Cardiac septum (tissue), 1 donor: ENCODE results near the gene ESPNL. TPM values are rescaled to one million over a fixed set of nuclear protein-coding genes. Genes with fewer than 3 reads are reported as not detected.
"Not testable (repeated sequence)": the region's sequence is repeated elsewhere in the genome, so short reads cannot be mapped to it uniquely, and the experiment has no call there.

Source experiments
- DNase-seq: peaks from one replicate; pipeline ENCODE4 v3.0.0-alpha.2; 2020; ENCODE audit warnings: low spot score
- intact Hi-C: fragments of 100-400 bp; cut with DNase I; formaldehyde crosslinking; loops from one replicate; pipeline ENCODE4 v1.14.0; 2022
- total RNA-seq: library from RNA; stranded (reverse); fragmentation: NEBNext Ultra II Directional; extraction: Animal tissue kit (Norgen Biotek cat#: 25700); gene quantifications from one replicate; pipeline ENCODE4 v1.2.1, GENCODE V29; 2021
- donor health status: DM: no; HTN: no; CAD: no.

ESPNL gene
- total RNA-seq, 1 donor from 2014 or later, result 0.08 TPM

GRCh38 chr2:238162251-238162845 is 62.2 kb downstream of the ESPNL start:
- DNase-seq, result no peak
- intact Hi-C loops, result loop anchor here (5.0 kb wide), 1 partner anchor 100 kb away; no protein-coding TSS in a partner anchor

GRCh38 chr2:238162846-238163441 is 62.8 kb downstream of the ESPNL start:
- no peak for DNase-seq

GRCh38 chr2:238163481-238164198 is 63.5 kb downstream of the ESPNL start:
- DNase-seq, result no peak
- intact Hi-C loops, result loop anchor here (5.0 kb wide), 1 partner anchor 99 kb away; no protein-coding TSS in a partner anchor

More at GRCh38 chr2:238162846-238163441, 62.8 kb downstream of the ESPNL start:
- intact Hi-C loops, result loop anchor here (5.0 kb wide), 1 partner anchor 99 kb away; no protein-coding TSS in a partner anchor

GRCh38 chr2:238164906-238165287 is 64.8 kb downstream of the ESPNL start:
- intact Hi-C loops, result loop anchor here (5.0 kb wide), 1 partner anchor 97 kb away; no protein-coding TSS in a partner anchor
- DNase-seq, result no peak

- intact Hi-C loops, result no loop called here
Observed at GRCh38 chr2:238165288-238165921, 65.3 kb downstream of the ESPNL start.

GRCh38 chr2:238166391-238167343 is 66.5 kb downstream of the ESPNL start:
- intact Hi-C loops, result no loop called here
- DNase-seq, result peak; percentile 71

More at GRCh38 chr2:238165288-238165921, 65.3 kb downstream of the ESPNL start:
- peak; percentile 74 for DNase-seq

- intact Hi-C loops, result no loop called here
- no peak for DNase-seq
Observed at GRCh38 chr2:238167344-238167715, 67.2 kb downstream of the ESPNL start.

- DNase-seq, result peak; percentile 63
- intact Hi-C loops, result no loop called here
Observed at GRCh38 chr2:238167761-238168160, 67.6 kb downstream of the ESPNL start.

- peak; percentile 68 for DNase-seq
- intact Hi-C loops, result no loop called here
Observed at GRCh38 chr2:238168196-238169047, 68.3 kb downstream of the ESPNL start.

- intact Hi-C loops, result no loop called here
- no peak for DNase-seq
Observed at GRCh38 chr2:238169048-238169707, 69.0 kb downstream of the ESPNL start.

- intact Hi-C loops, result no loop called here
- no peak for DNase-seq
Observed at GRCh38 chr2:238169708-238170251, 69.6 kb downstream of the ESPNL start.

- intact Hi-C loops, result no loop called here
- no peak for DNase-seq
Observed at GRCh38 chr2:238170386-238171071, 70.4 kb downstream of the ESPNL start.

- DNase-seq, intact Hi-C loops: not testable (repeated sequence)
Observed at GRCh38 chr2:238171072-238171431, 70.9 kb downstream of the ESPNL start.

GRCh38 chr2:238171575-238172187 is 71.5 kb downstream of the ESPNL start:
- intact Hi-C loops, result no loop called here
- DNase-seq, result no peak

GRCh38 chr2:238172439-238172838 is 72.3 kb downstream of the ESPNL start:
- intact Hi-C loops, result no loop called here
- DNase-seq, result no peak

- intact Hi-C loops, result no loop called here
- no peak for DNase-seq
Observed at GRCh38 chr2:238173692-238174091, 73.6 kb downstream of the ESPNL start.
